KG1 (cell line): ENCODE data around the gene HDHD2.

Experiments used
- DNase-seq: peaks from one replicate; lab custom pipeline; 2025; lab: John Stamatoyannopoulos, UW

HDHD2 gene

DNA sequence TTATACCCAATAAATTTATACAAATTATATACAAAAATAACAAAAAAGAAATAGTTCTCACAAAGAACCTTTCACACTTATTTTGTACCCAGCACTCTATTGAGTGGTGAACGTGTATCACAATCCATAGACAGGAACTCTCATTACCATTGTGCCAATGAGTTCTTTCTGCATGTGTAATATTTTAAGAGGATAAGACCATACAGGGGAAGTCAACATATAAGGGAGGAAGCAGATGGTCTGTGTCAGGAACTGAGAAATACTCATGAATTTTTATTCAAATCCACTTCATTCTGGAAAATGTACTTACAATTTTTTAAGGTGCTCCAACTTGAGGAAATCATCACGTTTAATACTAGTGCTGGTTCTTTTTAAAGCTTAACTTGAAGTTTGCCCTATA lies 87.8 kb downstream of the HDHD2 start:
- DNase-seq, result peak; percentile 27
